Myometrial cell (primary cell): ENCODE results near the gene TNFRSF25. TPM values are rescaled to one million over a fixed set of nuclear protein-coding genes. Genes with fewer than 3 reads are reported as not detected.

Experiments used
- total RNA-seq: library from RNA; depleted of rRNA; stranded (reverse); fragments of >200 nt; gene quantifications from 2 replicates; pipeline ENCODE4 v1.2.3, GENCODE V29; 2015

The TNFRSF25 gene
- total RNA-seq = 1.8 and 2.0 TPM in 2 replicates

GRCh38 chr1:6466023-6466422 lies at the start of gene TNFRSF25:
Gene TNFRSF25 (minus strand): TSS chr1:6466173. CDS start chr1:6466107, 66 bp downstream.

GRCh38 chr1:6491480-6491962 lies 25.5 kb upstream of the TNFRSF25 start, which contains the start of gene PLEKHG5:
Gene PLEKHG5 (minus strand): TSS chr1:6491667. CDS start chr1:6477571, 14,096 bp downstream.

GRCh38 chr1:6424619-6425593 lies 41.1 kb downstream of the TNFRSF25 start, which contains the start of gene ESPN:
Gene ESPN (plus strand): TSS chr1:6424776. CDS start chr1:6424956, 180 bp downstream.

GRCh38 chr1:6419804-6420453 lies 46.0 kb downstream of the TNFRSF25 start, which contains the start of gene HES2:
Gene HES2 (minus strand): TSS chr1:6419919. CDS start chr1:6419820, 99 bp downstream.

Other genes with a start within 250 kb of the TNFRSF25 start
- 89.7 and 90.7 TPM in 2 replicates for gene ICMT, start 230.2 kb downstream of the TNFRSF25 start, total RNA-seq
- not detected in 2 replicates for gene HES3, start 222.0 kb downstream of the TNFRSF25 start, total RNA-seq
- 3.7 and 7.2 TPM in 2 replicates for gene GPR153, start 205.1 kb downstream of the TNFRSF25 start, total RNA-seq
- 53.9 and 82.7 TPM in 2 replicates for gene ACOT7, start 72.4 kb downstream of the TNFRSF25 start, total RNA-seq
- gene HES2, start 46.3 kb downstream of the TNFRSF25 start, total RNA-seq = not detected in 2 replicates
- not detected in 2 replicates for gene ESPN, start 41.4 kb downstream of the TNFRSF25 start, total RNA-seq
- 8.5 and 8.9 TPM in 2 replicates for gene PLEKHG5, start 25.5 kb upstream of the TNFRSF25 start, total RNA-seq
- 12.1 and 17.9 TPM in 2 replicates for gene NOL9, start 88.3 kb upstream of the TNFRSF25 start, total RNA-seq
- gene TAS1R1, start 89.1 kb upstream of the TNFRSF25 start, total RNA-seq = not detected in 2 replicates
- gene ZBTB48, start 113.8 kb upstream of the TNFRSF25 start, total RNA-seq = 3.7 and 6.6 TPM in 2 replicates
- gene KLHL21, start 136.7 kb upstream of the TNFRSF25 start, total RNA-seq = 23.6 and 26.9 TPM in 2 replicates
- gene PHF13, start 147.6 kb upstream of the TNFRSF25 start, total RNA-seq = 6.2 and 7.8 TPM in 2 replicates
- 13.5 and 21.8 TPM in 2 replicates for gene THAP3, start 158.7 kb upstream of the TNFRSF25 start, total RNA-seq
- 25.4 and 27.6 TPM in 2 replicates for gene DNAJC11, start 235.6 kb upstream of the TNFRSF25 start, total RNA-seq